Testis (tissue), 3 donors: ENCODE data around the gene NUP35. TPM values are rescaled to one million over a fixed set of nuclear protein-coding genes. Genes with fewer than 3 reads are reported as not detected.

Experiments
- DNase-seq: peaks from one replicate; pipeline ENCODE4 v3.0.0-alpha.2; 2019
- H3K27ac ChIP-seq, 2 donors: fragments of 200-600 bp; sonication (generic); one replicate each; pipeline ENCODE4 v1.5.1; 2019
- H3K27me3 ChIP-seq: fragments of 200-600 bp; sonication (generic); one replicate; pipeline ENCODE4 v1.5.1; 2019
- H3K36me3 ChIP-seq: fragments of 200-600 bp; sonication (generic); one replicate; pipeline ENCODE4 v1.5.1; 2017; ENCODE audit warnings: low read depth; ENCODE audit errors: missing control alignments
- H3K4me1 ChIP-seq: fragments of 200-600 bp; sonication (generic); one replicate; pipeline ENCODE4 v1.5.1; 2019
- H3K4me3 ChIP-seq, 2 donors: fragments of 200-600 bp; sonication (generic); one replicate each; pipeline ENCODE4 v1.5.1; 2017 to 2019
- H3K9me3 ChIP-seq: fragments of 200-600 bp; sonication (generic); one replicate; pipeline ENCODE4 v1.5.1; 2017
- CTCF ChIP-seq, 3 experiments: fragments of 450-650 bp in 2 of 3; fragments of 200-600 bp in 1 of 3; sonication (generic) in 1 of 3; IDR thresholded peaks; one replicate each; pipeline ENCODE4 v1.5.1; 2016 to 2019; ENCODE audit warnings: antibody characterized with exemption in 3 of 3, mild to moderate bottlenecking in 2 of 3, moderate library complexity in 1 of 3
- POLR2A ChIP-seq: fragments of 450-650 bp; IDR thresholded peaks from one replicate; pipeline ENCODE4 v1.6.1; 2017; ENCODE audit warnings: antibody characterized with exemption, mild to moderate bottlenecking, moderate library complexity
- WGBS, 2 donors: methylation state at CpG; one replicate each; pipeline ENCODE4 v1.1.5; 2018; 5-methylcytosine and 5-hydroxymethylcytosine counted together
- intact Hi-C: fragments of 100-400 bp; cut with DNase I; formaldehyde crosslinking; loops from one replicate; pipeline ENCODE4 v1.15.1; 2023; ENCODE audit warnings: low total_unique reads
- polyA plus RNA-seq: library from polyadenylated mRNA; stranded (reverse); fragments of 350-450 nt; fragmentation: Illumina TruSeq; extraction: RNeasy Lipid Tissue Mini Kit (QIAGEN cat#74804); gene quantifications from one replicate; pipeline ENCODE4 v1.2.3, GENCODE V29; 2014; ENCODE audit warnings: low read depth, low replicate concordance; ENCODE audit not compliant: insufficient read depth
- total RNA-seq, 2 donors: library from RNA; depleted of rRNA; stranded (reverse); fragments of >200 nt; gene quantifications; one replicate each; pipeline ENCODE4 v1.2.3, GENCODE V29; 2016

The NUP35 gene
- total and polyA plus RNA-seq, 3 donors from 2014 or later: 29.9 to 54.8 (median 35.9) TPM

- intact Hi-C loops: no loop called here
- Histone ChIP-seq H3K27me3 (no peaks in the 10 kb centered on the region), H3K27ac (no peak overlapping the region), H3K36me3 (no peaks in the 10 kb centered on the region), H3K4me3 (no peak overlapping the region), H3K4me1 (no peaks in the 10 kb centered on the region), H3K9me3 (no peaks in the 10 kb centered on the region)
- TF ChIP-seq CTCF (IDR thresholded peaks at IDR 0.05): no peak
- no peak for TF ChIP-seq POLR2A
- no peak for DNase-seq
- 34 to 39% methylated on average over 1 of the region's 1 CpG for WGBS, 2 donors
Observed at GRCh38 chr2:183081911-183082310, 42.3 kb upstream of the NUP35 start.

DNA sequence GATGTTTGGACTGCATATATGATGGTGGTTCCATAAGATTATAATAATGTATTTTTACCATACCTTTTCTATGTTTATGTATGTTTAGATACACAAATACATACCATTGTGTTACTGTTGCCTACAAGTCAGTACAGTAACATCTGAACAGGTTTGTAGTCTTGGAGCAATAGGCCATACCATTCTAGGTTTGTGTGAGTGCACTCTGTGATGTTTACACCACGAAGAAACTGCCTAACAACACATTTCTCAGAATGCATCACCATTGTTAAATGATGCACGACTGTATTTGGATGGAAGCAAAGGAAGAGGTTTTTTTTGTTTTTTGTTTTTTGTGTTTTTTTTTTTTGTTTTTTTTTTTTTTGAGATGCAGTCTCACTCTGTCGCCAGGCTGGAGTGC, 36.2 kb upstream of the NUP35 start:
- no peak for TF ChIP-seq POLR2A
- no peak for TF ChIP-seq CTCF (IDR thresholded peaks at IDR 0.05)
- WGBS, 2 donors: 81 to 90% methylated on average over 3 of the region's 3 CpGs
- Histone ChIP-seq H3K4me1 (no peaks in the 10 kb centered on the region), H3K27me3 (no peaks in the 10 kb centered on the region), H3K36me3 (no peaks in the 10 kb centered on the region), H3K4me3 (no peak overlapping the region), H3K27ac (no peak overlapping the region), H3K9me3 (no peaks in the 10 kb centered on the region)
- no peak for DNase-seq
- intact Hi-C loops: no loop called here

DNA sequence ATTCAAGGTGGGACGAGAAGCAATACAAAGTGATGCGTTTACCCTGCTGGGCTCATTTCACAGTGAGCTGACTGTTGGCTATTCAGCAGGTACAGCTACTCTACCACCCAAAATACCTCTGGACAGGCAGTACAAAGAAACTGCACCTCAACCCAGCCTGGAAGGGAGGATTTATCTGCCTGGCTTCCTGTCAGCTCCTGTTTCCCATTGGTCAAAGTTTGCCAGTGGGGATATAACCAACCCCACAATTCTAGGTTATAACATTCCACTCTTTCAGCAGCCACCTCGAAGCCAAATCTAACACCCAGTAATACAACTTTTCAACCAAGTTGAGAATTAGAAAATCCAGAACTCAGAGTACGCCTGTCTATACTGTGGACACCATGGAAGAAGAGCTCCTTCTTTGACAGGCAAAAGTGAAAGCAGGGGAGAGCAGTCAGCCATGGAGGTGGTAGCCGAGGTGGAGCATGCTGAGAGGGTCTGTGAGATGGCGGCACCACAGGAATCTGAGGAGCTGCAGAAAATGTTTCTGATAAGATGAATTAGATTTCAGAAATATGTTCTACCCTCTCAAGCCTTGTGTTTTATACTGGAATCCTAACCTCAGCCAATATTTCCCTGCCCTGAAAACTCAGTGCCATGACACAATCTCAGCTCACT, 34.9 kb upstream of the NUP35 start:
- intact Hi-C loops: no loop called here

GRCh38 chr2:183091318-183091953, 32.8 kb upstream of the NUP35 start:
- Histone ChIP-seq H3K27ac (no peak overlapping the region), H3K4me3 (no peak overlapping the region), H3K27me3 (no peaks in the 10 kb centered on the region), H3K4me1 (no peaks in the 10 kb centered on the region), H3K36me3 (no peaks in the 10 kb centered on the region), H3K9me3 (no peaks in the 10 kb centered on the region)
- WGBS, 2 donors: 89% methylated on average over 7 of the region's 7 CpGs
- intact Hi-C loops: no loop called here
- no peak for DNase-seq
- TF ChIP-seq POLR2A (no peak), CTCF (IDR thresholded peaks at IDR 0.05) (no peak)

More for the DNA sequence above, 34.9 kb upstream of the NUP35 start:
- H3K9me3 ChIP-seq: no peaks in the 10 kb centered on the region
- H3K27me3 ChIP-seq: no peaks in the 10 kb centered on the region
- WGBS, 2 donors: 95 to 98% methylated on average over 6 of the region's 6 CpGs
- DNase-seq: no peak
- TF ChIP-seq CTCF (IDR thresholded peaks at IDR 0.05): no peak
- no peak for TF ChIP-seq POLR2A
- no peak overlapping the region for H3K4me3 ChIP-seq
- no peak overlapping the region for H3K27ac ChIP-seq
- H3K4me1 ChIP-seq: no peaks in the 10 kb centered on the region
- no peaks in the 10 kb centered on the region for H3K36me3 ChIP-seq

DNA sequence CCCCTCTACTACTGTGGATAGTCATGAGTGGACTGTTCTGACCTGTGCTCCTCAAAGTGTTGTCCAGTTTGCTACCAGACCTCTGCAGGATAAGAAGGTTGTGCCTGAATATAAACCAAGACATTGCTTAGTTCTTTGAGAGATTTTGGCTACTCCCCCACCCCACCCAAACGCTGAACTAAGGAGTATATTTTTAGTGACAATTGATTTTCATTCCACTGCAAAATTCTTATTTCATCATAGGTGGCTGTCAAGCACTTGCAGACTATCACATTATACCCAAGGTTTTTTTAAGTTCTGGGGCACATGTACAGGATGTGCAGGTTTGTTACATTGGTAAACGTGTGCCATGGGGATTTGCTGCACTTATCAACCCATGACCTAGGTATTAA, 32.3 kb upstream of the NUP35 start:
- Histone ChIP-seq H3K4me1 (no peaks in the 10 kb centered on the region), H3K27me3 (no peaks in the 10 kb centered on the region), H3K27ac (no peak overlapping the region), H3K36me3 (no peaks in the 10 kb centered on the region), H3K9me3 (no peaks in the 10 kb centered on the region), H3K4me3 (no peak overlapping the region)
- intact Hi-C loops: no loop called here
- WGBS, 2 donors: 76 to 77% methylated on average over 2 of the region's 2 CpGs
- no peak for DNase-seq
- TF ChIP-seq POLR2A (no peak), CTCF (IDR thresholded peaks at IDR 0.05) (no peak)
